Subcutaneous adipose tissue (tissue), 4 donors: ENCODE results near the gene C2orf80. TPM values are rescaled to one million over a fixed set of nuclear protein-coding genes. Genes with fewer than 3 reads are reported as not detected.

Source experiments
- total RNA-seq, 4 donors: library from RNA; depleted of rRNA; stranded (reverse); fragments of >200 nt; gene quantifications; one replicate each; pipeline ENCODE4 v1.1.0, GENCODE V29; 2016
- TF ChIP-seq, protein P1 (sequence below): fragments of 450-650 bp; IDR thresholded peaks from one replicate; pipeline ENCODE4 v1.5.1; 2016; ENCODE audit warnings: low read depth, mild to moderate bottlenecking, control low read depth, antibody characterized with exemption, moderate library complexity

The C2orf80 gene
- total RNA-seq, 4 donors from 2014 or later: not detected

DNA sequence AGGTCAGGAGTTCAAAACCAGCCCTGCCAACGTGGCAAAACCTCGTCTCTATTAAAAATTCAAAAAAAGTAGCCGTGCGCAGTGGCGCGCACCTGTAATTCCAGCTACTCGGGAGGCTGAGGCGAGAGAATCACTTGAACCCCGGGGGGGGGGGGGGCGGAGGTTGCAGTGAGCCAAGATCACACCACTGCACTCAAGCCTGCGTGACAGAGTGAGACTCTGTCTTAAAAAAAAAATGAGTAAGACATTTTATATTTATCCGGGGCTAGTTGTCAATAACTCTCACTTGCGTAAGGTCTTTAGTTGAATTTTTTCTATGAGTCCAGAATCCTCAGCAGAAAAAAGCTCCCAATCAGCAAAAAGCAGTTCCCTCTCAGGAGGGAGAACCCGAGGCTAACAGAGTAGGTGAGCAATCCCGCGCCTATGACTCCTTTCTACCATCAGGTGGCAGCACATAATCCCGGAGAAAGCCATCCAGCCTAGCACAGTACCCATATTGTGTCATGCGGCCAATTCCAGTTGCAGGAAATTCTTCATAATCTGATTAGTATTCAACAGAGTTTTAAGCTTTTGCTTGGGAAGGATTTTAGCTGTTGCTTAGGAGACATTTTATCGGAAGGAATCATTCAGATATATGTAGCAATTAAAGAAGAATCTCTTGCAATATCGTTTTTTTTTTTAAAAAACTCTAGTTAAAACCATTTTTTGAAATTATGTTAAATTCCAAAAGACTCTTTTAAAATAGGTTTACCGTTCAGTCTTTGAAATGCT lies 14.6 kb downstream of the C2orf80 start:
- TF ChIP-seq, protein P1, sequence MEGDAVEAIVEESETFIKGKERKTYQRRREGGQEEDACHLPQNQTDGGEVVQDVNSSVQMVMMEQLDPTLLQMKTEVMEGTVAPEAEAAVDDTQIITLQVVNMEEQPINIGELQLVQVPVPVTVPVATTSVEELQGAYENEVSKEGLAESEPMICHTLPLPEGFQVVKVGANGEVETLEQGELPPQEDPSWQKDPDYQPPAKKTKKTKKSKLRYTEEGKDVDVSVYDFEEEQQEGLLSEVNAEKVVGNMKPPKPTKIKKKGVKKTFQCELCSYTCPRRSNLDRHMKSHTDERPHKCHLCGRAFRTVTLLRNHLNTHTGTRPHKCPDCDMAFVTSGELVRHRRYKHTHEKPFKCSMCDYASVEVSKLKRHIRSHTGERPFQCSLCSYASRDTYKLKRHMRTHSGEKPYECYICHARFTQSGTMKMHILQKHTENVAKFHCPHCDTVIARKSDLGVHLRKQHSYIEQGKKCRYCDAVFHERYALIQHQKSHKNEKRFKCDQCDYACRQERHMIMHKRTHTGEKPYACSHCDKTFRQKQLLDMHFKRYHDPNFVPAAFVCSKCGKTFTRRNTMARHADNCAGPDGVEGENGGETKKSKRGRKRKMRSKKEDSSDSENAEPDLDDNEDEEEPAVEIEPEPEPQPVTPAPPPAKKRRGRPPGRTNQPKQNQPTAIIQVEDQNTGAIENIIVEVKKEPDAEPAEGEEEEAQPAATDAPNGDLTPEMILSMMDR: no peak

DNA sequence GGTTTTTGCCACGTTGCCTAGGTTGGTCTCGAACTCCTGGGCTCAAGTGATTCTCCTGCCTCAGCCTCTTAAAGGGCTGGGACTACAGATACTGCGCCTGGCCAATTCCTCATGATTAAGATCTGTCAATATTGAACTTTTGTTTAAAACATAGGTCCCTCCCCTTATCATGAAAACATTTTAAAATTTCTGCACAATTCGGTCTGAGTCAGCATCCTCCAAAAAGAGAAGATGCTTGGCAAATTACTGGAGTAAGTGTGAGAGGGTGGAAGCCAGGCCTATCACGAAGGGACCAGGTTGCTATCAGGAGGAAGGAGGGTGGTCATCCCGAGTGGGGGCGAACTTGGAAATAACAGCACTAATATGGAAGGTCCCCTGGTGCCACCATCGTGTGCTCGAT lies 15.7 kb downstream of the C2orf80 start:
- TF ChIP-seq, protein P1: no peak

DNA sequence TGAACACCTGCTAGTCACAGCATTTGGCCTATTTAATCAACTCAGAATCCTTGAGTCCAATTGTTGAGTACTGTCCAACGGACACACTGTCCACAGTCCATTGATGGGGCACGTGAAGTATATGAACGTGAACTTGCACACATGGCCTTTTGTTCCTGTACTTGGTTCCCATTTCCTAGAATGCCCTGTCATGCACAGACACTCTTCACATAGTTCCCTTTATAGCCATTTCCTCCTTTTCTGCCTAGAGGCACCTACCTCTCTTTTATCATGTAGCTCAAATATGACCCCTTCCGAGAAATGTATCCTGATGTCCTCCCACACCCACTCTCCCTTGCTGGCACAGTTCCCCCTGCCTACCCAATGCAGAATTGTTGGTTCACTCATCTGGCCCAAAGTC lies 17.7 kb downstream of the C2orf80 start:
- TF ChIP-seq, protein P1: no peak

DNA sequence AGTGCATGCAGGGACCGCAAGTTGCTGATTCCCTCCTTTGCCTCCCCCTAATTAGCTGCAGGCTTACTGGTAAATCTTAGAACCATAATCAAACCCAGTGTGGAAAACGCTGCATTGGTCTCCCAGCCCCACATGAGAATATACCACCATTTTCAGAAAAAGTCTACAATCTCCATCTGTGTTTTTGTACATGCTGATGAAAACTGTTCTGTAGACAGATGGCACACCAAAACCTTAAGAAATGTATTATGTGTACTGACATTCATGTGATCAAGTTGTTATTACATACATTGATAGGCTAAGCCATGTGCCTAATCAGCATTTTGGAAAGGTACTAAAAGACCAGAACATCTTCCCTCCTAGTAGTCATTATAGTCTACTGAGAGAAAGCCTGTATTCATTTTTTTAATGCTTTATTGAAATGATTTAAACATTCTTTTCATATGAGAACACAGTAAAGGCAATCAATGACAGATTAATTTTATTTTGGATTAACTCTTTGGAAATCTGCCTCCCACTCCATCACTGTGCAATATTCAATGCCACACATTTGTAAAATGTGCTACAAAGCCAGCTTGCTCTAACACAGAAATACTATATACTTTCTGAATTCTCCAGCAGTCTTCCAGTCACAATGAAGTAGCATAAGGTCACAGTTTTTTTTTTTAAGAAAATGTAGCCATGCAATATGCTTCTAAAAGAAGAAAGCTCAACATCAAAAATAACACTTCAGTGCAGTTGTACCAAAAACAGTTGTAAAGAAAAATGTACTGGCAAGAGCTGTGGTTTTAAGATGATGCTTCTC lies 24.7 kb downstream of the C2orf80 start:
- TF ChIP-seq, protein P1: no peak

DNA sequence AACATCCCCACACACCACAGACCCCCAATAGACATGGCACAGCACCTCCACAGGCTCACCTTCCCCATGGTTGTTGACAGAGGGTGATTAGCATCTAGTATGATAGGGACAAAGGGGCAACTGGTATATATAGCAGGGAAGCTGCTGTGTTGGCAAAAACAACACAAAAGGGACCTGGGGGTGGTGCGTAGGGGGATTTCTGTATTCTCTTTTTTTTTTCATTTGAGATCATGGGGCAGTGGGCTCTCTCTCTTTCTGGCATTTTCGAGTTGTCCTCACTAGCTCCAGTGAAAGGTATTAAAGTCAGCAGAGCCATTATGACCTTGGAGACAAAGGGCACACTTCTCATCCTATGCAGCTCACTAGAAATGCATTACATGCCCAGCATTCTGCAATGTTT lies 26.3 kb downstream of the C2orf80 start, which contains the start of gene CRYGA:
Gene CRYGA (minus strand): TSS at position 101 of the 400 bp plus-strand sequence. CDS start 33 bp downstream, at position 68.
- TF ChIP-seq, protein P1: no peak

DNA sequence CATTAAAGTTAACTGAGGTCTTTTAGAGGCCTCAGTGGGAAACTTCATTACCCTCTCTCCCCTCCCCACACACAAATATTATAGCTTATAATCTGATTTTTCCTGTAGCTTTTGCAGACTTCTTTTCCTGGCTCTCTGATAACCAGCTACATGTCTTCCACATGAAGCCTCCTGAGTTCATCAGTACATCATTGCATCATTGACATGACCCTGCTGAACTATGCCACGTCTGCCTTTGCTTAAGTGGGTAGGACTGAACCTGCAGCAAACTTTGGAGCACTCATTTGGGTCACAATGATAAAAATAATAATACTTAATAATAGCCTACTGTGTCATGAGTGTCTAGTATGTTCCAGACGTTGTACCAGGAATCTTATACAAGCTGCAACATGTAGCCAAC lies 33.4 kb downstream of the C2orf80 start:
- TF ChIP-seq, protein P1: no peak

DNA sequence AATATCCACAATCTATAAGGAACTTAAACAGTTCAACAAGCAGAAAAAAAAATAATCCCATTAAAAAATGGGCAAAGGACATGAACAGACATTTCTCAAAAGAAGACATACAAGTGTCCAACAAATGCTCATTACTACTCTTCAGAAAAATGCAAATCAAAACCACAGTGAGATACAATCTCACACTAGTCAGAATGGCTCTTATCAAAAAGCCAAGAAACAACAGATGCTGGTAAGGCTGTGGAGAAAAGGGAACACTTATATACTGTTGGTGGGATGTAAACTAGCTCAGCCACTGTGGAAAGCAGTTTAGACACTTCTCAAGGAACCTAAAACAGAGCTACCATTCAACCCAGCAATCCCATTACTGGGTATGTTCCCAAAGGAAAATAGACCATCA lies 36.7 kb downstream of the C2orf80 start:
- TF ChIP-seq, protein P1: no peak
